ENCODE data around the gene ZNF782.

Gene ZNF782

DNA sequence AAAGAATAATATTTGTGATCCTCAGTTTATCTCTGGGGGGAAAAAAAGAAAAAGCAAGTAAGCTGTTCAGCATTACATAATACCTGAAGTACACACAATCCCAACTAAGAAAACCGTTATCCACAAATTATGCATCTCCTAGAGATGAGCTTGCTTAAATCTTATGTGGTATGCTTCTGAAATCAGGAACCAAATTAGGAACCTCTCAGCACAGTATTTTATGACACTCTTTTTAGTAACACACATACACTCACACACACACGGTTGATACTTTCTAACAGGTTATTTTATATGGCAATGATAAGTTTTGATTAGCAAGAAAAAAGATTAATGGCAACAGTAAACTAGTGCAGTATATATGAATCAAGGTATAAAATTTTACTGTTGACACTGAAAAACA, 75.2 kb downstream of the ZNF782 start:
- no peak for TF ChIP-seq CTCF (IDR thresholded peaks at IDR 0.05; ENCODE audit: extremely low read depth, missing control alignments)
- DNase-seq (ENCODE audit: low spot score) = no peak

- DNase-seq (ENCODE audit: low spot score) = no peak
- TF ChIP-seq CTCF (IDR thresholded peaks at IDR 0.05; ENCODE audit: extremely low read depth, missing control alignments) = no peak
Measured at GRCh38 chr9:96777426-96777864, 76.9 kb downstream of the ZNF782 start.

DNA sequence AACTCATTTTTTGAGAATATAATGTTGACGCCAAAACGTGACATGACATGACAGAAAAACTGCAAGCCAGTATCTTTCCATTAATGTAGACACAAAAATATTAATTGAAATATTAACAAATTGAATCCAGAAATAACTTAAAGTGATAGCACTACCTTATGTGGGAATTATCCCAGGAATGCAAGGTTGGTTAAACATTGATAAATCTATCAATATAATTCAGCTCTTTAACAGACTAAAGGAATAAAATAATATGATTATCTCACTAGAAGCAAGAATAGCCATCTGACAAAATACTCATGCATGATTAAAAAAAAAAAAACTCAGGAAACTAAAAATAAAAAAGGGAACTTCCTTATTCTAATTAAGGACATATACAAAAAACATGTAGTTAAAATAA, 83.2 kb downstream of the ZNF782 start:
- no peak for DNase-seq (ENCODE audit: low spot score)
- no peak for TF ChIP-seq CTCF (IDR thresholded peaks at IDR 0.05; ENCODE audit: extremely low read depth, missing control alignments)

DNA sequence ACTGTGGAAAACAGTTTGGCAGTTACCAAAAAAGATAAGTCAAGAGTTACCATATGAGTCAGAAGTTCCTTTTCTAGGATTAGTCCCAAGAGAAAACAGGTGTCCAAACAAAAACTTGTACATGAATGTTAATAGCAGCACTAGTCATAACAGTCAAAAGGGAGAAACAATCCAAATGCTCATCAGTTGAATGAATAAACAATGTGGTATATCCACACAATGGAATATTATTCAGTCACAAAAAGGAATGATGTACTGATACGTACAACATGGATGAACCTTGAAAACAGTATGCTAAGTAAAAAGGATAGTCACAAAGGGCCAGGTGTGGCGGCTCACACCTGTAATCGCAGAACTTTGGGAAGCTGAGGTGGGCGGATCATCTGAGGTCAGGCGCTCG, 84.3 kb downstream of the ZNF782 start:
- no peak for TF ChIP-seq CTCF (IDR thresholded peaks at IDR 0.05; ENCODE audit: extremely low read depth, missing control alignments)
- no peak for DNase-seq (ENCODE audit: low spot score)
